SKM-1 (cell line): Measurements from ENCODE around the gene CRACDL.

ENCODE experiments used
- DNase-seq: peaks from one replicate; lab custom pipeline; 2025; ENCODE audit not compliant: unreplicated experiment; lab: John Stamatoyannopoulos, UW

The CRACDL gene

GRCh38 chr2:98778741-98779483, 157.1 kb downstream of the CRACDL start:
- DNase-seq: no peak

GRCh38 chr2:98778151-98778550, 157.9 kb downstream of the CRACDL start:
- DNase-seq: no peak

GRCh38 chr2:98777710-98778109, 158.3 kb downstream of the CRACDL start:
- no peak for DNase-seq

GRCh38 chr2:98777076-98777475, 158.9 kb downstream of the CRACDL start:
- no peak for DNase-seq

- no peak for DNase-seq
Measured at GRCh38 chr2:98776136-98776535, 159.9 kb downstream of the CRACDL start.

- no peak for DNase-seq
Measured at GRCh38 chr2:98775146-98775986, 160.7 kb downstream of the CRACDL start.

- no peak for DNase-seq
Measured at GRCh38 chr2:98773907-98774306, 162.1 kb downstream of the CRACDL start.

- DNase-seq: no peak
Measured at GRCh38 chr2:98773169-98773568, 162.9 kb downstream of the CRACDL start.

- no peak for DNase-seq
Measured at GRCh38 chr2:98772536-98772935, 163.5 kb downstream of the CRACDL start.

- no peak for DNase-seq
Measured at GRCh38 chr2:98771721-98772524, 164.1 kb downstream of the CRACDL start.

GRCh38 chr2:98771264-98771663, 164.8 kb downstream of the CRACDL start:
- no peak for DNase-seq

GRCh38 chr2:98769784-98770183, 166.2 kb downstream of the CRACDL start:
- no peak for DNase-seq

- no peak for DNase-seq
Measured at GRCh38 chr2:98769114-98769476, 166.9 kb downstream of the CRACDL start.

- no peak for DNase-seq
Measured at GRCh38 chr2:98768384-98769113, 167.5 kb downstream of the CRACDL start.

GRCh38 chr2:98764499-98764898, 171.5 kb downstream of the CRACDL start:
- DNase-seq: no peak

- no peak for DNase-seq
Measured at GRCh38 chr2:98763209-98763951, 172.6 kb downstream of the CRACDL start.

- no peak for DNase-seq
Measured at GRCh38 chr2:98761909-98762308, 174.1 kb downstream of the CRACDL start.

GRCh38 chr2:98761267-98761781, 174.7 kb downstream of the CRACDL start:
- no peak for DNase-seq

GRCh38 chr2:98759827-98760625, 176.0 kb downstream of the CRACDL start:
- DNase-seq: no peak
